ENCODE measurements around the gene CLDN24.

DNA sequence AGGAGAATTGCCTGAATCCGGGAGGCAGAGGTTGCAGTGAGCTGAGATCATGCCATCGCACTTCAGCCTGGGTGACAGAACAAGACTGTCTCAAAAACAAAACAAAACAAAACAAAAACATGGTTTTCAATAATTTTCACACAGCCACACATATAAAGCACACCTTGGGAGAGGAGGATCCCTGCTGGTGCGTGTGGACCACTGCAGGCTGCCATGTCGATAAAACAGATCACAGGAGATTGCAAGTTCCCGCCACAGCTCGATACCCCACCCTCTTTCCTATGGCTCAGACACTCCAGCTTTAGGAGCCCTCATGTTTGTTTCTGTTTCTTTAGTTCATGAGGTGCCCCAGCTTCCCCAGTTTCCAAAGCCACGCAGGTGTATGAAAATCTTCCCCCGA, 31.3 kb upstream of the CLDN24 start:
- TF ChIP-seq, protein P1, sequence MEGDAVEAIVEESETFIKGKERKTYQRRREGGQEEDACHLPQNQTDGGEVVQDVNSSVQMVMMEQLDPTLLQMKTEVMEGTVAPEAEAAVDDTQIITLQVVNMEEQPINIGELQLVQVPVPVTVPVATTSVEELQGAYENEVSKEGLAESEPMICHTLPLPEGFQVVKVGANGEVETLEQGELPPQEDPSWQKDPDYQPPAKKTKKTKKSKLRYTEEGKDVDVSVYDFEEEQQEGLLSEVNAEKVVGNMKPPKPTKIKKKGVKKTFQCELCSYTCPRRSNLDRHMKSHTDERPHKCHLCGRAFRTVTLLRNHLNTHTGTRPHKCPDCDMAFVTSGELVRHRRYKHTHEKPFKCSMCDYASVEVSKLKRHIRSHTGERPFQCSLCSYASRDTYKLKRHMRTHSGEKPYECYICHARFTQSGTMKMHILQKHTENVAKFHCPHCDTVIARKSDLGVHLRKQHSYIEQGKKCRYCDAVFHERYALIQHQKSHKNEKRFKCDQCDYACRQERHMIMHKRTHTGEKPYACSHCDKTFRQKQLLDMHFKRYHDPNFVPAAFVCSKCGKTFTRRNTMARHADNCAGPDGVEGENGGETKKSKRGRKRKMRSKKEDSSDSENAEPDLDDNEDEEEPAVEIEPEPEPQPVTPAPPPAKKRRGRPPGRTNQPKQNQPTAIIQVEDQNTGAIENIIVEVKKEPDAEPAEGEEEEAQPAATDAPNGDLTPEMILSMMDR (IDR thresholded peaks at IDR 0.05), result no peak
- no peak for TF ChIP-seq RFX5 (IDR thresholded peaks at IDR 0.05)
- TF ChIP-seq, protein P2, sequence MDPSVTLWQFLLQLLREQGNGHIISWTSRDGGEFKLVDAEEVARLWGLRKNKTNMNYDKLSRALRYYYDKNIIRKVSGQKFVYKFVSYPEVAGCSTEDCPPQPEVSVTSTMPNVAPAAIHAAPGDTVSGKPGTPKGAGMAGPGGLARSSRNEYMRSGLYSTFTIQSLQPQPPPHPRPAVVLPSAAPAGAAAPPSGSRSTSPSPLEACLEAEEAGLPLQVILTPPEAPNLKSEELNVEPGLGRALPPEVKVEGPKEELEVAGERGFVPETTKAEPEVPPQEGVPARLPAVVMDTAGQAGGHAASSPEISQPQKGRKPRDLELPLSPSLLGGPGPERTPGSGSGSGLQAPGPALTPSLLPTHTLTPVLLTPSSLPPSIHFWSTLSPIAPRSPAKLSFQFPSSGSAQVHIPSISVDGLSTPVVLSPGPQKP (IDR thresholded peaks at IDR 0.05; ENCODE audit: low read depth, low read length), result no peak
- no peak for TF ChIP-seq POLR2A (IDR thresholded peaks at IDR 0.05; ENCODE audit: low read length)
- no peak for TF ChIP-seq EHF (CRISPR knock-in tag; IDR thresholded peaks at IDR 0.05)
- TF ChIP-seq MAZ (IDR thresholded peaks at IDR 0.05; ENCODE audit: borderline replicate concordance, low read depth, low read length), result no peak
- TF ChIP-seq SREBF2 (IDR thresholded peaks at IDR 0.05), result no peak
